SK-N-SH (cell line): Measurements from ENCODE around the gene RGL4. TPM values are rescaled to one million over a fixed set of nuclear protein-coding genes. Genes with fewer than 3 reads are reported as not detected.

Experiments
- CTCF ChIA-PET: fragments of 300-600, 350-600 bp; formaldehyde crosslinking; extraction: SDS; loops from one replicate; lab custom pipeline; 2021; lab: Yijun Ruan, JAX
- POLR2A ChIA-PET: fragments of 350-600 bp; sonication (Branson Sonifier 250); formaldehyde crosslinking; extraction: SDS; loops from one replicate; lab custom pipeline; 2020; ENCODE audit warnings: antibody characterized with exemption, inconsistent platforms; lab: Yijun Ruan, JAX
- DNase-seq: peaks from one replicate; pipeline ENCODE4 v3.0.0; 2012
- H2AFZ ChIP-seq: fragments of 200-600 bp; sonication (generic); 2 replicates; pipeline ENCODE4 v1.8.1; 2016; ENCODE audit warnings: antibody characterized with exemption, mild to moderate bottlenecking, low read depth
- H3F3A ChIP-seq: fragments of 200-600 bp; sonication (generic); replicated peaks from 2 replicates; pipeline ENCODE3; 2016; ENCODE audit warnings: antibody characterized with exemption, mild to moderate bottlenecking; ENCODE audit not compliant: insufficient read depth
- H3K27ac ChIP-seq, 2 experiments: fragments of 200-500 bp in 1 of 2; fragments of 200-600 bp in 1 of 2; sonication (Bioruptor generic) in 1 of 2; sonication (generic), shearing (Covaris generic) in 1 of 2; 2 replicates each; pipeline versions ENCODE4 v1.5.1 to v1.6.1; 2014 to 2016; ENCODE audit warnings: low read depth in 2 of 2, inconsistent platforms in 1 of 2, low read length in 1 of 2, mild to moderate bottlenecking in 1 of 2, mixed read lengths in 1 of 2
- H3K27me3 ChIP-seq: fragments of 200-600 bp; sonication (generic), shearing (Covaris generic); 2 replicates; pipeline ENCODE4 v1.6.1; 2016; ENCODE audit warnings: mixed run types; ENCODE audit not compliant: insufficient read depth
- H3K36me3 ChIP-seq, 2 experiments: fragments of 200-500 bp in 1 of 2; fragments of 200-600 bp in 1 of 2; sonication (Bioruptor generic) in 1 of 2; sonication (generic) in 1 of 2; replicated peaks in 1 of 2; 2 replicates each; pipeline versions ENCODE3 to v1.5.1; 2014 to 2016; ENCODE audit warnings: low read length in 1 of 2, mild to moderate bottlenecking in 1 of 2; ENCODE audit not compliant: insufficient read depth in 2 of 2, control insufficient read depth in 1 of 2
- H3K4me1 ChIP-seq, 2 experiments: fragments of 200-500 bp in 1 of 2; fragments of 200-600 bp in 1 of 2; sonication (Bioruptor generic) in 1 of 2; sonication (generic), shearing (Covaris generic) in 1 of 2; 2 replicates each; pipeline versions ENCODE4 v1.5.1 to v1.6.1; 2014 to 2016; ENCODE audit warnings: low read depth in 1 of 2, low read length in 1 of 2, mixed run types in 1 of 2; ENCODE audit not compliant: insufficient read depth in 2 of 2, control insufficient read depth in 1 of 2
- H3K4me2 ChIP-seq: fragments of 200-600 bp; sonication (generic), shearing (Covaris generic); 2 replicates; pipeline ENCODE4 v1.6.1; 2017; ENCODE audit warnings: mixed run types
- H3K4me3 ChIP-seq, 2 experiments: fragments of 200-500 bp in 1 of 2; fragments of 200-600 bp in 1 of 2; sonication (Bioruptor generic) in 1 of 2; sonication (generic), shearing (Covaris generic) in 1 of 2; 2 replicates each; pipeline versions ENCODE4 v1.5.1 to v1.8.1; 2014 to 2016; ENCODE audit warnings: low read depth in 2 of 2, inconsistent platforms in 1 of 2, low read length in 1 of 2, mild to moderate bottlenecking in 1 of 2, mixed read lengths in 1 of 2, moderate library complexity in 1 of 2
- H3K79me2 ChIP-seq: fragments of 200-600 bp; sonication (generic); 2 replicates; pipeline ENCODE4 v1.8.1; 2017; ENCODE audit warnings: mild to moderate bottlenecking; ENCODE audit not compliant: insufficient read depth
- H3K9ac ChIP-seq: fragments of 200-600 bp; sonication (generic); 2 replicates; pipeline ENCODE4 v1.6.1; 2017; ENCODE audit warnings: mixed run types
- H3K9me2 ChIP-seq: fragments of 200-600 bp; sonication (generic); 2 replicates; pipeline ENCODE4 v1.6.1; 2017; ENCODE audit warnings: mixed run types
- H3K9me3 ChIP-seq: fragments of 200-600 bp; sonication (generic); 2 replicates; pipeline ENCODE4 v1.6.1; 2017; ENCODE audit warnings: mixed run types, mild to moderate bottlenecking, moderate library complexity
- H4K20me1 ChIP-seq: fragments of 200-600 bp; sonication (generic); 2 replicates; pipeline ENCODE4 v1.6.1; 2017; ENCODE audit warnings: mild to moderate bottlenecking, mixed run types; ENCODE audit not compliant: insufficient read depth
- EZH2phosphoT487 ChIP-seq: fragments of 200-600 bp; sonication (generic); IDR thresholded peaks from 2 replicates; pipeline ENCODE4 v1.6.1; 2017; ENCODE audit warnings: low read depth, mixed run types, mild to moderate bottlenecking, antibody characterized with exemption, moderate library complexity, borderline replicate concordance
- FOXJ3 ChIP-seq: sonication (generic); formaldehyde crosslinking; IDR thresholded peaks from 2 replicates; pipeline ENCODE4 v1.5.1; 2020; ENCODE audit warnings: mild to moderate bottlenecking, missing genetic modification reagents
- FOXM1 ChIP-seq: IDR thresholded peaks from 2 replicates; pipeline ENCODE4 v1.4.0; 2012; ENCODE audit warnings: low read depth, mild to moderate bottlenecking
- GABPA ChIP-seq: IDR thresholded peaks from 2 replicates; pipeline ENCODE4 v1.4.0; 2012; ENCODE audit warnings: low read depth, mild to moderate bottlenecking
- JUND ChIP-seq: IDR thresholded peaks from 2 replicates; pipeline ENCODE4 v1.4.0; 2012
- MEF2A ChIP-seq: IDR thresholded peaks from 2 replicates; pipeline ENCODE4 v1.4.0; 2012; ENCODE audit warnings: low read depth, borderline replicate concordance
- MXI1 ChIP-seq: IDR thresholded peaks from 2 replicates; pipeline ENCODE4 v1.6.1; 2012; ENCODE audit warnings: mild to moderate bottlenecking, low read depth, low read length, improper control_type of control experiment
- NRF1 ChIP-seq: IDR thresholded peaks from 2 replicates; pipeline ENCODE4 v1.6.1; 2012; ENCODE audit warnings: low read depth, mild to moderate bottlenecking, low read length
- POLR2AphosphoS5 ChIP-seq: IDR thresholded peaks from 2 replicates; pipeline ENCODE4 v1.6.1; 2012; ENCODE audit warnings: low read depth, low read length
- REST ChIP-seq: IDR thresholded peaks from 2 replicates; pipeline ENCODE4 v1.6.1; 2012; ENCODE audit warnings: mild to moderate bottlenecking, low read depth, low read length, moderate library complexity
- RFX5 ChIP-seq: IDR thresholded peaks from 2 replicates; pipeline ENCODE4 v1.6.1; 2012; ENCODE audit warnings: mild to moderate bottlenecking, improper control_type of control experiment, low read length
- SIN3A ChIP-seq: IDR thresholded peaks from 2 replicates; pipeline ENCODE4 v1.6.1; 2012; ENCODE audit warnings: low read depth, mild to moderate bottlenecking, low read length, moderate library complexity, borderline replicate concordance
- TEAD4 ChIP-seq: IDR thresholded peaks from 2 replicates; pipeline ENCODE4 v1.4.0; 2012; ENCODE audit warnings: mild to moderate bottlenecking, borderline replicate concordance; ENCODE audit not compliant: insufficient read depth
- WGBS: methylation state at CpG from one replicate; pipeline ENCODE4 v1.1.6; 2017; ENCODE audit warnings: low lambda C conversion rate; 5-methylcytosine and 5-hydroxymethylcytosine counted together
- polyA plus RNA-seq, 3 experiments: library from polyadenylated mRNA; depleted of rRNA; stranded (reverse); fragments of >200 nt; gene quantifications; 2 replicates each; pipeline ENCODE4 v1.2.3, GENCODE V29; 2012
- TF ChIP-seq, protein P1 (sequence below): IDR thresholded peaks from 2 replicates; pipeline ENCODE4 v1.4.0; 2012; ENCODE audit warnings: low read depth, borderline replicate concordance
- TF ChIP-seq, protein P2 (sequence below): fragments of 150-350 bp; IDR thresholded peaks from 2 replicates; pipeline ENCODE4 v1.6.1; 2016; ENCODE audit warnings: mild to moderate bottlenecking, low read depth, low read length

RGL4 gene
- polyA plus RNA-seq, 1 of the 3 experiments (the other 2 are of a cell fraction), result not detected

DNA sequence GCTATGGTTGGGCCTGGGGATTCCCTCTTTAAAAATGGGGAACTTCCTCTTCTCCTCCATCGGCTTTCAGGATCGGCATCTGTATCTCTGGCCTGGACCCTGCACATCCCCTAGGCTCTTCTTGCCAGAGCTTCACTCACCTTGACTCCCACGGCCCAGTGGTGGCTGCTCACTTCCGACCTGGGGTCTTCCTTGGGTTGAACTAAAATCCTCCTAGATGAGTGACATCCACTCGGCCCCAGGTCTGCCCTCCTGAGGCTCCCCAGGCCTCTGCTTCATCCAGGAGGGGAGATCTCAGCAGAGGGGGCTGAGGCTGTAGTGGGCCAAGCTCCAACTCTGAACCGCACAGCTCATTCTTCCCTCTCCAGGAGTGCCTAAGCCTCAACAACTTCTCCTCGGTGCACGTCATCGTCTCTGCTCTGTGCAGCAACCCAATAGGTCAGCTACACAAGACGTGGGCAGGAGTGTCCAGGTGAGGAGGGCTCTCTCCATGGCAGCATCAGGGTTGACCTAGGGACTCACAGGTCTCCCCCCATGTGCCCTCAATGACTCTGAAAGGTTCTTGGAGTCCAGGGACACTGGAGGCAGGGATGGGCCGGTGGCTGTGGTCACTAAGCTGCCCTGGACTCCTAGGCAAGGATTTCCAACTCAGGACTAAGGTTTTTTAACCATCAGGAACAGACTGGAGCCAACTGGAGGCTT is 3.3 kb downstream of the RGL4 start:
- Histone ChIP-seq H3K27me3 (no peaks in the 10 kb centered on the region), H3K79me2 (no peaks in the 10 kb centered on the region), H4K20me1 (no peaks in the 10 kb centered on the region), H3K27ac (no peak overlapping the region), H3K4me3 (no peak overlapping the region), H3K4me2 (no peak overlapping the region), H3K4me1 (no peaks in the 10 kb centered on the region), H3K36me3 (peaks cover 9 to 34% of the 10 kb centered on the region in 2 experiments), H2AFZ (no peak overlapping the region), H3K9me2 (no peaks in the 10 kb centered on the region), H3K9ac (no peak overlapping the region), H3K9me3 (no peaks in the 10 kb centered on the region), H3F3A (no peaks in the 10 kb centered on the region)
- ChIA-PET POLR2A (no interaction called here), CTCF (no interaction called here)
- 96% methylated on average over 7 of the region's 11 CpGs for WGBS
- TF ChIP-seq NRF1, result no peak
- TF ChIP-seq MXI1, result no peak
- no peak for TF ChIP-seq GABPA
- TF ChIP-seq TEAD4, result no peak
- TF ChIP-seq MEF2A, result no peak
- TF ChIP-seq REST, result no peak
- TF ChIP-seq, protein P1, sequence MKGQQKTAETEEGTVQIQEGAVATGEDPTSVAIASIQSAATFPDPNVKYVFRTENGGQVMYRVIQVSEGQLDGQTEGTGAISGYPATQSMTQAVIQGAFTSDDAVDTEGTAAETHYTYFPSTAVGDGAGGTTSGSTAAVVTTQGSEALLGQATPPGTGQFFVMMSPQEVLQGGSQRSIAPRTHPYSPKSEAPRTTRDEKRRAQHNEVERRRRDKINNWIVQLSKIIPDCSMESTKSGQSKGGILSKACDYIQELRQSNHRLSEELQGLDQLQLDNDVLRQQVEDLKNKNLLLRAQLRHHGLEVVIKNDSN, result no peak
- TF ChIP-seq FOXM1, result no peak
- no peak for TF ChIP-seq SIN3A
- TF ChIP-seq JUND, result no peak
- TF ChIP-seq FOXJ3 (CRISPR knock-in tag), result no peak
- no peak for TF ChIP-seq EZH2phosphoT487
- TF ChIP-seq RFX5, result no peak
- TF ChIP-seq, protein P2, sequence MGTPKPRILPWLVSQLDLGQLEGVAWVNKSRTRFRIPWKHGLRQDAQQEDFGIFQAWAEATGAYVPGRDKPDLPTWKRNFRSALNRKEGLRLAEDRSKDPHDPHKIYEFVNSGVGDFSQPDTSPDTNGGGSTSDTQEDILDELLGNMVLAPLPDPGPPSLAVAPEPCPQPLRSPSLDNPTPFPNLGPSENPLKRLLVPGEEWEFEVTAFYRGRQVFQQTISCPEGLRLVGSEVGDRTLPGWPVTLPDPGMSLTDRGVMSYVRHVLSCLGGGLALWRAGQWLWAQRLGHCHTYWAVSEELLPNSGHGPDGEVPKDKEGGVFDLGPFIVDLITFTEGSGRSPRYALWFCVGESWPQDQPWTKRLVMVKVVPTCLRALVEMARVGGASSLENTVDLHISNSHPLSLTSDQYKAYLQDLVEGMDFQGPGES, result no peak
- no peak for TF ChIP-seq POLR2AphosphoS5
- DNase-seq, result no peak
